Sigmoid colon (tissue), 7 donors: ENCODE results near the gene ATG13. TPM values are rescaled to one million over a fixed set of nuclear protein-coding genes. Genes with fewer than 3 reads are reported as not detected.

Experiments
- DNase-seq: peaks from one replicate; pipeline ENCODE4 v3.0.0-alpha.2; 2019
- H3K27ac ChIP-seq, 4 donors: fragments of 200-600 bp; sonication (generic); one replicate each; pipeline ENCODE4 v1.5.1; 2016 to 2019; ENCODE audit warnings: mild to moderate bottlenecking in 1 of 4
- H3K27me3 ChIP-seq, 3 donors: fragments of 200-600 bp; sonication (generic); one replicate each; pipeline ENCODE4 v1.5.1; 2019; ENCODE audit warnings: mild to moderate bottlenecking in 1 of 3
- H3K36me3 ChIP-seq, 4 donors: fragments of 200-600 bp; sonication (generic); one replicate each; pipeline ENCODE4 v1.5.1; 2016 to 2019
- H3K4me1 ChIP-seq, 4 donors: fragments of 200-600 bp; sonication (generic); one replicate each; pipeline ENCODE4 v1.5.1; 2017 to 2019
- H3K4me3 ChIP-seq, 4 donors: fragments of 200-600 bp; sonication (generic); one replicate each; pipeline ENCODE4 v1.5.1; 2017 to 2019; ENCODE audit warnings: mild to moderate bottlenecking in 2 of 4, moderate library complexity in 1 of 4
- H3K9me3 ChIP-seq, 4 donors: fragments of 200-600 bp in 3 of 4; sonication (generic) in 3 of 4; one replicate each; pipeline versions ENCODE4 v1.5.1 to v1.6.1; 2013 to 2019
- EP300 ChIP-seq, 4 donors: sonication (generic); formaldehyde crosslinking; IDR thresholded peaks; one replicate each; pipeline ENCODE4 v1.6.1; 2017; ENCODE audit warnings: antibody characterized with exemption in 4 of 4
- POLR2A ChIP-seq, 2 donors: fragments of 450-650 bp; IDR thresholded peaks; one replicate each; pipeline ENCODE4 v1.6.1; 2016; ENCODE audit warnings: antibody characterized with exemption in 2 of 2, mild to moderate bottlenecking in 2 of 2, moderate library complexity in 2 of 2
- POLR2AphosphoS5 ChIP-seq, 4 donors: sonication (generic); formaldehyde crosslinking; IDR thresholded peaks; one replicate each; pipeline ENCODE4 v1.6.1; 2017; ENCODE audit warnings: antibody characterized with exemption in 4 of 4
- WGBS, 2 donors: extraction: QIAGEN DNeasy Blood & Tissue Kit; methylation state at CpG; one replicate each; pipeline ENCODE4 v1.1.7; 2013; 5-methylcytosine and 5-hydroxymethylcytosine counted together
- intact Hi-C: fragments of 100-400 bp; cut with DNase I; formaldehyde crosslinking; loops from one replicate; pipeline ENCODE4 v1.15.1; 2023
- polyA plus RNA-seq, 3 donors: library from polyadenylated mRNA; stranded (reverse); fragments of 200-250 nt; gene quantifications; one replicate each; pipeline ENCODE4 v1.2.3, GENCODE V29; 2013
- total RNA-seq, 4 donors: library from RNA; depleted of rRNA; stranded (reverse); fragments of >200 nt; gene quantifications; one replicate each; pipeline ENCODE4 v1.1.0, GENCODE V29; 2016
- TF ChIP-seq, protein P1 (sequence below), 4 experiments: fragments of 450-650 bp in 3 of 4; fragments of 200-600 bp in 1 of 4; IDR thresholded peaks; one replicate each; pipeline ENCODE4 v1.5.1; 2016 to 2019; ENCODE audit warnings: antibody characterized with exemption in 4 of 4, mild to moderate bottlenecking in 3 of 4, moderate library complexity in 2 of 4
- donor health status: healthy with polysubstance abuse.
- donor health status: Bipolar disorder and iron deficiency.
- donor health status: healthy.

ATG13 gene
- total and polyA plus RNA-seq, 7 donors = 27.6 to 96.4 (median 48.5) TPM

DNA sequence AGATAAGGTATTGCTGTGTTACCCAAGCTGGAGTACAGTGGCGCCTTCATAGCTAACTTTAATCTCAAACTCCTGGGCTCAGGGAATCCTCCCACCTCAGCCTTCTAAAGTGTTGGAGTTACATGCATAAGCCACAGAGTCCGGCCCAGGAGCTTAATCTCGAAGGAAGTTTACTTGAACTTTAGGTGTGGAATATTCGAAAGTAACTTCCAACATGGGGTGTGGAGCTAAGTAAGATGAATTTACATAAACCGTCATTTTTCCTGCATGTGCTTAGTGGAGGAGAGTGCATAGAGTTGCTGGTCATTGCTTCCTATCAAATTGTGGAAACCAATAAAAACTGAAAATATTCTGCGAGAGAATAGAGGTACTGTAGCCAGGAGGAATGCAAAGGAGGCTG is 1.5 kb downstream of the ATG13 start:
- Histone ChIP-seq H3K4me1 (peaks cover 0 to 36% (median 29%) of the 10 kb centered on the region in 4 donors), H3K9me3 (no peaks in the 10 kb centered on the region), H3K36me3 (peaks cover 0 to 35% (median 0%) of the 10 kb centered on the region in 4 donors), H3K4me3 (no peak overlapping the region), H3K27ac (no peak overlapping the region), H3K27me3 (no peaks in the 10 kb centered on the region)
- intact Hi-C loops = loop anchor here (5.0 to 10.0 kb wide), 2 partner anchors 62 to 494 kb away; partner anchors contain the start of gene PHF21A
- TF ChIP-seq POLR2AphosphoS5 (IDR thresholded peaks at IDR 0.05) = no peak
- TF ChIP-seq, protein P1, sequence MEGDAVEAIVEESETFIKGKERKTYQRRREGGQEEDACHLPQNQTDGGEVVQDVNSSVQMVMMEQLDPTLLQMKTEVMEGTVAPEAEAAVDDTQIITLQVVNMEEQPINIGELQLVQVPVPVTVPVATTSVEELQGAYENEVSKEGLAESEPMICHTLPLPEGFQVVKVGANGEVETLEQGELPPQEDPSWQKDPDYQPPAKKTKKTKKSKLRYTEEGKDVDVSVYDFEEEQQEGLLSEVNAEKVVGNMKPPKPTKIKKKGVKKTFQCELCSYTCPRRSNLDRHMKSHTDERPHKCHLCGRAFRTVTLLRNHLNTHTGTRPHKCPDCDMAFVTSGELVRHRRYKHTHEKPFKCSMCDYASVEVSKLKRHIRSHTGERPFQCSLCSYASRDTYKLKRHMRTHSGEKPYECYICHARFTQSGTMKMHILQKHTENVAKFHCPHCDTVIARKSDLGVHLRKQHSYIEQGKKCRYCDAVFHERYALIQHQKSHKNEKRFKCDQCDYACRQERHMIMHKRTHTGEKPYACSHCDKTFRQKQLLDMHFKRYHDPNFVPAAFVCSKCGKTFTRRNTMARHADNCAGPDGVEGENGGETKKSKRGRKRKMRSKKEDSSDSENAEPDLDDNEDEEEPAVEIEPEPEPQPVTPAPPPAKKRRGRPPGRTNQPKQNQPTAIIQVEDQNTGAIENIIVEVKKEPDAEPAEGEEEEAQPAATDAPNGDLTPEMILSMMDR (IDR thresholded peaks at IDR 0.05) = no peak
- 24 to 66% methylated on average over 6 of the region's 6 CpGs for whole genome bisulfite sequencing, 2 donors
- no peak for DNase-seq

DNA sequence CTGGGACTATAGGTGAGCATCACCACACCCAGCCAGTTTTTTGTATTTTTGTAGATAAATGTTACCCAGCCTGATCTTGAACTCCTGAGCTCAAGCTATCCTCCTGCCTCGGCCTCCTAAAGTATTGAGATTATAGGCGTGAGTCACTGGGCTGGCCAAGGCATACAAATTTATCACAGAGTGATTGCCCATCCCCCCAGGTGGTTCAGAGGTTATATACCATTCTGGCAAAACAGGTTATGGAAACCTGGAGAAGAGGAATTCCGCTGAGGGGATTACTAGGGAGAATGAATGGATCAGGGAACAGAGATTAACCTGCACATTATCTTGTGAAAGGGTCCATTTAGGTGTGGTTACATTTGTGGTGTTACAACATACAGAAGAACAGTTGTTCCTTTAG is 8.1 kb downstream of the ATG13 start:
- TF ChIP-seq POLR2AphosphoS5 (IDR thresholded peaks at IDR 0.05) = no peak
- no peak for DNase-seq
- intact Hi-C loops = no loop called here
- Histone ChIP-seq H3K27ac (no peak overlapping the region), H3K36me3 (peaks cover 0 to 85% (median 5%) of the 10 kb centered on the region in 4 donors), H3K4me3 (no peak overlapping the region), H3K27me3 (no peaks in the 10 kb centered on the region), H3K9me3 (no peaks in the 10 kb centered on the region), H3K4me1 (no peaks in the 10 kb centered on the region)
- WGBS, 2 donors = 72 to 85% methylated on average over 3 of the region's 3 CpGs

DNA sequence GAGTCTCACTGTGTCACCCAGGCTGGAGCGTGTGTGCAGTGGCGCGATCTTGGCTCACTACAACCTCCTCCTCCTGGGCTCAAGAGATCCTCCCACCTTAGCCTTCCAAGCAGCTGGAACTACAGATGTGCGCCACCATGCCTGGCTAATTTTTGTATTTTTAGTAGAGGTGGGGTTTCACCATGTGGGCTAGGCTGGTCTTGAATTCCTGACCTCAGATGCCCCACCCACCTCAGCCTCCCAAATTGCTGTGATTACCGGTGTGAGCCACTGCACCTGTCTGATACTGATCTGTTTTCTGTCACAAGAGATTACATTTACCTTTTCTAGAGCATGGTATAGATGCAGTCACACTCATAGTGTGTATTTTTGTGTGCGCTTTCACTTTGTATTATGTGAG is 11.6 kb downstream of the ATG13 start:
- H3K27ac ChIP-seq = no peak overlapping the region
- TF ChIP-seq POLR2AphosphoS5 (IDR thresholded peaks at IDR 0.05) = no peak
- no peak for TF ChIP-seq EP300 (IDR thresholded peaks at IDR 0.05)
- TF ChIP-seq POLR2A (IDR thresholded peaks at IDR 0.05) = no peak
- TF ChIP-seq, protein P1 (IDR thresholded peaks at IDR 0.05) = no peak
- intact Hi-C loops = no loop called here
- peaks cover 0 to 73% (median 5%) of the 10 kb centered on the region in 4 donors for H3K36me3 ChIP-seq
- WGBS, 2 donors = 87 to 93% methylated on average over 6 of the region's 6 CpGs
- H3K9me3 ChIP-seq = no peaks in the 10 kb centered on the region
- no peak for DNase-seq
- no peak overlapping the region for H3K4me3 ChIP-seq
- no peaks in the 10 kb centered on the region for H3K4me1 ChIP-seq
- no peaks in the 10 kb centered on the region for H3K27me3 ChIP-seq

DNA sequence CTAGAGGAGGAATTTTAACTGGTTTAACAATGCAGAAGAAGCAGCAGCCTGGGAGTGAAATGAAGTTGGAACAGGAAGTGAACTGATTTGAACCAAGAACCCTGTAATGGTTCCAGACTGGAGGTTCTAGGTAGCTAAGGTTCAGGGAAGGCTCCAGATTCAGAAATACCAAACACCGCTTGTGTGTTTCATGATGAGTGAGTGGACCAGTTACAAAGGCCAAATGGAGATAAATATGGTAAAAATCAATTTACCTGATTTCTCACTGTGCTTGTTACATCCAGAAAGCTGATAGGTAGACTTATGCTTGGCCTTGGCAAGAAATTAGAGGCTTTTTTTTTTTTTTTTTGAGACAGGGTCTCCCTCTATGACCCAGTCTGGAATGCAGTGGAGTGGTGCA is 12.9 kb downstream of the ATG13 start:
- WGBS, 2 donors = 95 to 100% methylated on average over 1 of the region's 1 CpG
- no peak for DNase-seq
- Histone ChIP-seq H3K27me3 (no peaks in the 10 kb centered on the region), H3K4me3 (no peak overlapping the region), H3K36me3 (peaks cover 0 to 61% (median 5%) of the 10 kb centered on the region in 4 donors), H3K9me3 (no peaks in the 10 kb centered on the region), H3K27ac (no peak overlapping the region), H3K4me1 (no peaks in the 10 kb centered on the region)
- TF ChIP-seq POLR2AphosphoS5 (IDR thresholded peaks at IDR 0.05) (no peak), EP300 (IDR thresholded peaks at IDR 0.05) (no peak), POLR2A (IDR thresholded peaks at IDR 0.05) (no peak)
- TF ChIP-seq, protein P1 (IDR thresholded peaks at IDR 0.05) = no peak
- intact Hi-C loops = no loop called here

DNA sequence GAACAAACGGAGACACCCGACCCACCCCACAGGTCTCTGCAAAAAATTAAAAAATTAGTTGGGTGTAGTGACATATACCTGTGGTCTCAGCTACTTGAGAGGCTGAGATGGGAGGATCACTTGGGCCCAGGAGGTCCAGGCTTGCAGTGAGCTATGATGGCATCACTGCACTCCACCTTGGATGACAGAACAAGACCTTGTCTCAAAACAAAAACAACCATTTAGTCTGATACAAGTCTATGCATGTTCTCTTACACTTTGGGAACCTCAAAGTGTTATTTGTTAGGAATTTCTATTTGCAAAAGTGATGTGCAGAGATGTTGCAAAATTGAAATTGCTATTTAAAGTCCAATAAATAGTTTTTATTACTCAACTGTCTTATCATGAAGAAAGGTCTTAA is 14.3 kb downstream of the ATG13 start:
- no peak overlapping the region for H3K4me3 ChIP-seq
- no peak for TF ChIP-seq POLR2AphosphoS5 (IDR thresholded peaks at IDR 0.05)
- TF ChIP-seq, protein P1 (IDR thresholded peaks at IDR 0.05) = no peak
- TF ChIP-seq POLR2A (IDR thresholded peaks at IDR 0.05) = no peak
- no peak for TF ChIP-seq EP300 (IDR thresholded peaks at IDR 0.05)
- no peaks in the 10 kb centered on the region for H3K9me3 ChIP-seq
- WGBS, 2 donors = 95 to 97% methylated on average over 2 of the region's 2 CpGs
- no peaks in the 10 kb centered on the region for H3K27me3 ChIP-seq
- DNase-seq = no peak
- H3K27ac ChIP-seq = no peak overlapping the region
- no peaks in the 10 kb centered on the region for H3K4me1 ChIP-seq
- intact Hi-C loops = no loop called here
- peaks cover 0 to 46% (median 3%) of the 10 kb centered on the region in 4 donors for H3K36me3 ChIP-seq
